ENCODE measurements around the gene ERG.

The ERG gene

GRCh38 chr21:38472412-38473108 is 25.7 kb downstream of the ERG start:
- DNase-seq: peak; percentile 65 to 69 (median 68)

GRCh38 chr21:38471766-38472165 is 26.5 kb downstream of the ERG start:
- DNase-seq: no peak

GRCh38 chr21:38470755-38471154 is 27.5 kb downstream of the ERG start:
- DNase-seq: peak in 1 of 3 donors; percentile 20

- DNase-seq: no peak
These were observed 28.6 kb downstream of the ERG start for GRCh38 chr21:38469642-38470041.

- no peak for DNase-seq
These were observed 29.3 kb downstream of the ERG start for GRCh38 chr21:38468989-38469388.

GRCh38 chr21:38467911-38468310 is 30.4 kb downstream of the ERG start:
- no peak for DNase-seq

- peak; percentile 48 to 57 (median 55) for DNase-seq
These were observed 30.9 kb downstream of the ERG start for GRCh38 chr21:38467374-38467773.

GRCh38 chr21:38460171-38460742 is 38.0 kb downstream of the ERG start:
- DNase-seq: peak; percentile 82 to 92 (median 84)

- DNase-seq: no peak
These were observed 38.8 kb downstream of the ERG start for GRCh38 chr21:38459490-38459889.

GRCh38 chr21:38455403-38455802 is 42.9 kb downstream of the ERG start:
- no peak for DNase-seq

GRCh38 chr21:38454702-38455101 is 43.6 kb downstream of the ERG start:
- no peak for DNase-seq

GRCh38 chr21:38454161-38454560 is 44.1 kb downstream of the ERG start:
- no peak for DNase-seq

- peak in 1 of 3 donors; percentile 20 for DNase-seq
These were observed 49.4 kb downstream of the ERG start for GRCh38 chr21:38448671-38449385.

- no peak for DNase-seq
These were observed 50.7 kb downstream of the ERG start for GRCh38 chr21:38447611-38448010.

- no peak for DNase-seq
These were observed 53.6 kb downstream of the ERG start for GRCh38 chr21:38444691-38445090.

GRCh38 chr21:38443110-38443509 is 55.2 kb downstream of the ERG start:
- DNase-seq: no peak

GRCh38 chr21:38441153-38441552 is 57.1 kb downstream of the ERG start:
- no peak for DNase-seq

- DNase-seq: peak; percentile 67 to 70 (median 69)
These were observed 57.5 kb downstream of the ERG start for GRCh38 chr21:38440746-38441145.

- peak; percentile 43 to 64 (median 48) for DNase-seq
These were observed 58.3 kb downstream of the ERG start for GRCh38 chr21:38439957-38440356.

- no peak for DNase-seq
These were observed 58.9 kb downstream of the ERG start for GRCh38 chr21:38439426-38439825.

- peak; percentile 49 to 75 (median 63) for DNase-seq
These were observed 59.8 kb downstream of the ERG start for GRCh38 chr21:38438462-38438893.

- peak; percentile 31 to 49 (median 33) for DNase-seq
These were observed 61.9 kb downstream of the ERG start for GRCh38 chr21:38436341-38436740.

GRCh38 chr21:38434913-38435533 is 63.3 kb downstream of the ERG start:
- DNase-seq: no peak

- DNase-seq: no peak
These were observed 64.8 kb downstream of the ERG start for GRCh38 chr21:38433471-38433870.
